Skeletal muscle satellite cell (primary cell): ENCODE data around the gene TRPM1.

ENCODE experiments used
- H3K27me3 ChIP-seq: 2 replicates; pipeline ENCODE4 v1.7.0; 2013; ENCODE audit warnings: low read length; ENCODE audit not compliant: control insufficient read depth, insufficient read depth
- H3K36me3 ChIP-seq: 2 replicates; pipeline ENCODE4 v1.7.0; 2013; ENCODE audit warnings: mild to moderate bottlenecking, control low read depth, low read length; ENCODE audit not compliant: insufficient read depth
- H3K4me1 ChIP-seq: 2 replicates; pipeline ENCODE4 v1.7.0; 2013; ENCODE audit warnings: low read length; ENCODE audit not compliant: control insufficient read depth, insufficient read depth
- H3K4me2 ChIP-seq: 2 replicates; pipeline ENCODE4 v1.7.0; 2013; ENCODE audit warnings: mild to moderate bottlenecking, low read length
- H3K4me3 ChIP-seq: 2 replicates; pipeline ENCODE4 v1.7.0; 2013; ENCODE audit warnings: low read length
- H3K9ac ChIP-seq: 2 replicates; pipeline ENCODE4 v1.7.0; 2013; ENCODE audit warnings: mild to moderate bottlenecking, low read depth, low read length, moderate library complexity
- H3K9me3 ChIP-seq: replicated peaks from 2 replicates; pipeline ENCODE4 v1.7.0; 2013; ENCODE audit warnings: mild to moderate bottlenecking, control low read depth, low read length

TRPM1 gene

DNA sequence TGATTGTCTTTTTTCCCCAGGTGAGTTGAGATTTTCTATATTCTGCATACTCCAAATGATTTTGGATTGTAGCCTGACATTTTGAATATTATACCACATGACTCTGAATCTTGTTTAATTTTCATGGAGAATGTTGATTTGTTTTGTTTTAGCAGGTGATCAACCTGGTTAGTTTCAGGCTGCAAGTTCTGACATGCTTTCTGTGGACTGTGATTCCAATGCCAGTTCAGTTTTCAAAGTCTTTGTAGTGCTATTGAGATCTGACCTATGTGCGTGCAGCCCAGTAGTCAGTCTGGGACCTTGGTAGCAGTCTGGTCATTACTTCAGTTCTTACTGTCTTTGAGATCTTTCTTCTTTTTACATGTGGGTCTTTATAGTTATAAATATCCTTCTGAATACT lies 91.5 kb downstream of the TRPM1 start:
- no peak overlapping the region for H3K4me2 ChIP-seq
- H3K9ac ChIP-seq = no peak overlapping the region
- no peaks in the 10 kb centered on the region for H3K36me3 ChIP-seq
- H3K9me3 ChIP-seq = no peaks in the 10 kb centered on the region
- H3K4me1 ChIP-seq = no peaks in the 10 kb centered on the region
- H3K27me3 ChIP-seq = peaks cover 17% of the 10 kb centered on the region
- H3K4me3 ChIP-seq = no peak overlapping the region

GRCh38 chr15:31005660-31006059 lies 95.9 kb downstream of the TRPM1 start:
- H3K9ac ChIP-seq = no peak overlapping the region
- H3K27me3 ChIP-seq = peaks cover 31% of the 10 kb centered on the region
- H3K4me3 ChIP-seq = no peak overlapping the region
- H3K9me3 ChIP-seq = no peaks in the 10 kb centered on the region
- no peak overlapping the region for H3K4me2 ChIP-seq
- H3K4me1 ChIP-seq = no peaks in the 10 kb centered on the region
- H3K36me3 ChIP-seq = no peaks in the 10 kb centered on the region

DNA sequence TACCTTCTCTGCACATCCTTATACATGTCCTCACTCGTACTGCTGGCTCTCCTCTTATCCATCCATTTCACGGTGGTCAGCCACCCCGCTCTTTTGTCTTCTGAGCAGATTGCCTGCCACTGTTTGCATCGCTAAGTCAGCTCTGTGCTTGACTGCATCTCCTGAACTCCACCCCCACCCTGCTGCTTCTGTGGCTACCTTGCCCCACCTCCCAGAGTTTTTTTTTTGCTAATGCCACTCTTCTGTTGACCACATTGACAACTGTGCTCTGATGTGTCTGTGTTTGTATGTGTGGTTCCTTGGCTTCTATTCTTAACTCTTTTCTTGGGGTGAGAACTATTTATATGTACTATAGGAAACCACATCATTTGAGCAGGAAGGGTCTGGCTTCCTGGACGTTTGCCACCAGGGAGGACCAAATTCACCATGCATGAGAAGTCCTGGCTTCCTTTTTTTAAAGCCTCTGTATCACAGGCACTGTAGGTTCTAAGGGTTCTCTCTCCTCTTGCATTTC lies 97.2 kb downstream of the TRPM1 start:
- H3K9ac ChIP-seq = no peak overlapping the region
- H3K27me3 ChIP-seq = peaks cover 37% of the 10 kb centered on the region
- H3K4me2 ChIP-seq = no peak overlapping the region
- no peak overlapping the region for H3K4me3 ChIP-seq
- no peaks in the 10 kb centered on the region for H3K4me1 ChIP-seq
- no peaks in the 10 kb centered on the region for H3K36me3 ChIP-seq
- no peaks in the 10 kb centered on the region for H3K9me3 ChIP-seq

DNA sequence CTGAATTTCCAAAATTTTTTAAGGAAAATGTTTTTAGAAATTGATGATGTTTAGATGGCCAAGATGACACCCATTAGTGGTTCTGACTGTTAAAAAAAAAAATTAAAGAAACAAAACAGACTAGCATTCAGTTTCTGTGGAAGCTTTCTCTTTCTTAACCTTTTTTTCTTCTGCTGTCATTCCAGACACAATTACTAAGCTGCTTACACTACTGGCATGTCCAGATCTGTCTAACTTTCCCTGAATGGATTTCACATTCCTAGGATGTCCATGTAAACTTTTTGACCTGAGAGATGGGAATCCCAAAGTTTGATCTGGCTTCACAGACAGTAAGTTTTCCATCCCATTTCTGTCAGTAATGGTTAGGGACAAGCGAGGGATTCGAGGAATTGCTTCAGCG lies 99.8 kb downstream of the TRPM1 start:
- H3K27me3 ChIP-seq = peaks cover 28% of the 10 kb centered on the region
- no peaks in the 10 kb centered on the region for H3K36me3 ChIP-seq
- H3K9me3 ChIP-seq = no peaks in the 10 kb centered on the region
- H3K9ac ChIP-seq = no peak overlapping the region
- no peak overlapping the region for H3K4me2 ChIP-seq
- H3K4me1 ChIP-seq = no peaks in the 10 kb centered on the region
- no peak overlapping the region for H3K4me3 ChIP-seq

DNA sequence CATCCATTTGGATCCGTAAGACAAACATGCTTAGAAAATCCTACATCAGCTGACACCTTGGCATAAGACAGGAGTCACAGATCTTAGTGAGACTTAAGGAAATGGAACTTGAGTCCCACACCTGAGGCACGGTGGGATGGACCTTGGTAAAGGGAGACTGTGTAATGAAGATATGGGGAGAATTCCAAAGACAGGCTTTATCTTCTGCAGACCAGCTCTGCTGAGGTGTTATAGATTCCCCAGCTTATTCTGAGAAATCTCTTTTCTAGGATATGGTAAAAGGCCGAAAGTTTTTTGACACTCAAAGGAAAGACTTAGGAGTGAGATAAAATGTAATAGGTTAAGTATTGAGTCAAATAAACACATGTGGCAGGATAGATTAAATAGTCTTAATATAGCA lies 101.8 kb downstream of the TRPM1 start:
- Histone ChIP-seq H3K4me2 (no peak overlapping the region), H3K4me1 (no peaks in the 10 kb centered on the region), H3K9me3 (no peaks in the 10 kb centered on the region), H3K27me3 (peaks cover 28% of the 10 kb centered on the region), H3K36me3 (no peaks in the 10 kb centered on the region), H3K9ac (no peak overlapping the region), H3K4me3 (no peak overlapping the region)

DNA sequence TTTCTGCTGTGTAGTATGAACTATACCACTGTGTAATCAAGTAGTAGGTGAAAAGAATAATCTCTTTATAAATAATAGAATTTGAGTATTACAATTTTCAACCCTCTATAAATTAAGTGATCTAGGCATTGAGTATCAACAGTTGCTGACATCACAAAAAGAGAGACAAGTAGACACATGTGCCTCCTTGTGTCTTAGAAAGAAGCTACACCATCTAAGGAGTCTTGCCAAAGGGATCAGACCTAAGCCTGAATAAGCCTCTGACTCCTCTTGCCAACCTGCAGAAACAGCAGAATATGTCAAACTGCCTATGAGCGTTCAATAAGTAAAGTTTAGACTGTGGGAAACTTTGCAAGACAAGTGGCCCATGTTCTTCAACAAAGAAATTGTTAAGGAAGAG lies 104.3 kb downstream of the TRPM1 start:
- no peaks in the 10 kb centered on the region for H3K9me3 ChIP-seq
- H3K36me3 ChIP-seq = no peaks in the 10 kb centered on the region
- H3K9ac ChIP-seq = no peak overlapping the region
- H3K27me3 ChIP-seq = peaks cover 16% of the 10 kb centered on the region
- no peak overlapping the region for H3K4me3 ChIP-seq
- H3K4me1 ChIP-seq = peaks cover 2% of the 10 kb centered on the region
- H3K4me2 ChIP-seq = no peak overlapping the region

DNA sequence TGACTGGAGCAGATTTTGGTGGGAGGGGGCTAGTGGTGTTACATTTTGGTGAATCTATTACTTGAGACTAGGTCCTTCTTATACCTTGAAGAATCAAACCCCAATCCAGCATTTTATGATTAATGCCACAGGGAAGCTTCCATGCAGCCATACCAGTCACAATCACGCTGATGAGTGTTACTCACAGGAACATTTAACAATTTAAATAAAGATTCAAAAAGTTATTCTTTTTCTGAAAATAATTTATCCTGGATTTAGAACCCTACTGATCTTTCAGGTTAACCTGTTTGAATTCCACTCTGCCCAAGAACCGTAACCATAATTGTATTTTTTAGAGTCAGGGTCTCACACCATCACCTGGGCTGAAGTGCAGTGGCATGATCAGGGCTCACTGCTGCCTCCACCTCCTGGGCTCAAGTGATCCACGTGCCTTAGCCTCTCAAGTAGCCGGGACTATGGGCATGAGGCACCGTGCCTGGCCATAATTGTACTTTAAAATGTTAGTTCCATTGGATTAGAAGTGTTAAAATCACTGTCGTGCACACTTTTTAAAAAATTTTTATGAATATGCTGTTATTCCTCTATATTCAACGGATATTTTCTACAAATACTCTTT lies 109.2 kb downstream of the TRPM1 start:
- H3K27me3 ChIP-seq = no peaks in the 10 kb centered on the region
- no peaks in the 10 kb centered on the region for H3K36me3 ChIP-seq
- peaks cover 15% of the 10 kb centered on the region for H3K4me1 ChIP-seq
- H3K9ac ChIP-seq = peak overlapping the region; percentile 96
- peak overlapping the region; percentile 92 for H3K4me3 ChIP-seq
- H3K9me3 ChIP-seq = no peaks in the 10 kb centered on the region
- H3K4me2 ChIP-seq = peak overlapping the region; percentile 91

DNA sequence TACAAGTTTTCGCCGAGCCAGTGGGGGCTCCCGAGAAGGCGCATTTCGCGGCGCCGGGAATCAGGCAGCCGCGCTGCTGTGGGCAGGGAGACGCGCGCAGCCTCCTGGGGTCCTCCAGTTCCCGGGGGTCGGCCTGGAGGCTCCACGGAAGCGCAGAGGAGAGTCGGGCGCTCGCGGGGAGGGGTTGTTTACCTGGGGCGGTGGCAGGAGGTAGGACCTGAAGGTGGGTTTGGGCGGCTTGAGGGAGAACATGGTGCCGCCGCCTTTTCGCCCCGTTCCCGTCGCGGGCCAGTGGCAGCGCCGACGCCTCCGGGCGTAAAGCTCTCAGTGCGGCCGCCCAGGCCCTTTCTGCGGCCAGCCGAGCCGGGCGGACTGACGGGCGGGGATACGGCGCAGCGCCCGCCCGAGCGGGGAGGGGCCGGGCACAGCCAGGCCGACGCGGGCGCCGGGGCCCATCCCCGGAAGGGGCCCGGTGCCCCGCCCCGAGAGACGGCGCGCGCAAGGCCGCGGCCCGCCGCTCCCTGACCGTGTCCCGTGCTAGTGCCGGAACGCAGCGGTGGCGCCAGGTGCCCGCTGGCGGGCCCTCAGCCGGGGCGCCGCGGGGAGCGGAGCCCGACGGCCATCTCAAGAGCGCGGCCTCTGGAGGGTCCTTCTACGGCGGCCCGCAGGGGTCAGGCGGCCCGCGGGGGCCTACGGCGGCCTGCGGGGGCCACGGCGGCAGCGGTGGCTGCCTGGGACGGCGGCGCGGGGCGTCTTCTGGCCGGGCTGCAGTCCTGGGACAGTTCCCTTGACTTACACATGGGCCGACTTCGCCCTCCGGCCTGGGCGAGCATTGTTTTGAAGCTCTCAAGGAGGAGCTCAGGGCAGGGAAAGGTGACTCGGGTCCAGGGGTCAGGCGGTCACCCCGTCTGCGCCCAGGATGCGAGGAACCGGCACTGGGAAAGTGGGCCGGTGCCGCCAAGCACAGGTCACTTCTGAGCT lies 110.0 kb downstream of the TRPM1 start, which contains the start of gene MTMR10:
Gene MTMR10 (minus strand): TSS at position 374 of the 981 bp plus-strand sequence. CDS start 122 bp downstream, at position 252.
- Histone ChIP-seq H3K9ac (peak within 1 kb of the TSS; percentile 96), H3K4me3 (peak within 1 kb of the TSS; percentile 92), H3K27me3 (no peaks in the 10 kb centered on the region), H3K36me3 (peaks cover 2% of the 10 kb centered on the region), H3K4me1 (peaks cover 15% of the 10 kb centered on the region), H3K4me2 (peak within 1 kb of the TSS; percentile 91), H3K9me3 (no peaks in the 10 kb centered on the region)

GRCh38 chr15:30990446-30991254 lies 110.9 kb downstream of the TRPM1 start:
- peaks cover 11% of the 10 kb centered on the region for H3K36me3 ChIP-seq
- H3K27me3 ChIP-seq = no peaks in the 10 kb centered on the region
- peak overlapping the region; percentile 91 for H3K4me2 ChIP-seq
- peak overlapping the region; percentile 96 for H3K9ac ChIP-seq
- H3K9me3 ChIP-seq = no peaks in the 10 kb centered on the region
- H3K4me1 ChIP-seq = peaks cover 16% of the 10 kb centered on the region
- peak overlapping the region; percentile 92 for H3K4me3 ChIP-seq

GRCh38 chr15:30990036-30990435 lies 111.5 kb downstream of the TRPM1 start:
- Histone ChIP-seq H3K4me3 (peak overlapping the region; percentile 92), H3K4me1 (peaks cover 22% of the 10 kb centered on the region)

GRCh38 chr15:30985081-30985531 lies 116.4 kb downstream of the TRPM1 start:
- peaks cover 26% of the 10 kb centered on the region for H3K36me3 ChIP-seq
- H3K27me3 ChIP-seq = no peaks in the 10 kb centered on the region
- no peaks in the 10 kb centered on the region for H3K9me3 ChIP-seq
- peaks cover 21% of the 10 kb centered on the region for H3K4me1 ChIP-seq
- H3K4me2 ChIP-seq = peak overlapping the region; percentile 21
- H3K4me3 ChIP-seq = no peak overlapping the region
- no peak overlapping the region for H3K9ac ChIP-seq

More at GRCh38 chr15:30990036-30990435, 111.5 kb downstream of the TRPM1 start:
- H3K36me3 ChIP-seq = peaks cover 13% of the 10 kb centered on the region
- H3K4me2 ChIP-seq = peak overlapping the region; percentile 91
- H3K9me3 ChIP-seq = no peaks in the 10 kb centered on the region
- peak overlapping the region; percentile 96 for H3K9ac ChIP-seq
- H3K27me3 ChIP-seq = no peaks in the 10 kb centered on the region
